Esophagus muscularis mucosa (tissue), 4 donors: ENCODE results near the gene TIGD1. TPM values are rescaled to one million over a fixed set of nuclear protein-coding genes. Genes with fewer than 3 reads are reported as not detected.

Experiments
- DNase-seq: peaks from one replicate; pipeline ENCODE4 v3.0.0-alpha.2; 2017; ENCODE audit errors: extremely low spot score
- H3K27ac ChIP-seq, 4 donors: fragments of 200-600 bp; sonication (generic); replicated peaks in 1 of 4; 1 replicate in 3 of 4; 2 replicates in 1 of 4; pipeline ENCODE4 v1.5.1; 2016 to 2019; ENCODE audit warnings: mild to moderate bottlenecking in 1 of 4
- H3K27me3 ChIP-seq, 4 donors: fragments of 200-600 bp; sonication (generic); one replicate each; pipeline versions ENCODE4 v1.5.1 to v1.6.0; 2016 to 2019
- H3K36me3 ChIP-seq, 4 donors: fragments of 200-600 bp; sonication (generic); one replicate each; pipeline ENCODE4 v1.5.1; 2016 to 2019
- H3K4me1 ChIP-seq, 4 donors: fragments of 200-600 bp; sonication (generic); one replicate each; pipeline ENCODE4 v1.5.1; 2016 to 2019
- H3K4me3 ChIP-seq, 4 donors: fragments of 200-600 bp; sonication (generic); 1 replicate in 2 of 4; 2 replicates in 2 of 4; pipeline ENCODE4 v1.5.1; 2016 to 2019; ENCODE audit warnings: mild to moderate bottlenecking in 4 of 4, moderate library complexity in 1 of 4
- H3K9me3 ChIP-seq, 4 donors: fragments of 200-600 bp; sonication (generic); 1 replicate in 3 of 4; 2 replicates in 1 of 4; pipeline ENCODE4 v1.5.1; 2016 to 2019
- EP300 ChIP-seq: sonication (generic); formaldehyde crosslinking; IDR thresholded peaks from one replicate; pipeline ENCODE4 v1.6.1; 2017; ENCODE audit warnings: antibody characterized with exemption
- POLR2A ChIP-seq: fragments of 450-650 bp; IDR thresholded peaks from one replicate; pipeline ENCODE4 v1.6.1; 2017; ENCODE audit warnings: antibody characterized with exemption, moderate library complexity, mild to moderate bottlenecking, low read depth
- POLR2AphosphoS5 ChIP-seq, 2 donors: sonication (generic); formaldehyde crosslinking; IDR thresholded peaks; one replicate each; pipeline ENCODE4 v1.6.1; 2017; ENCODE audit warnings: antibody characterized with exemption in 2 of 2
- WGBS: methylation state at CpG from one replicate; pipeline ENCODE4 v1.1.5; 2018; 5-methylcytosine and 5-hydroxymethylcytosine counted together
- intact Hi-C: fragments of 100-400 bp; cut with DNase I; formaldehyde crosslinking; loops from one replicate; pipeline ENCODE4 v1.15.1; 2023
- total RNA-seq, 4 donors: library from RNA; depleted of rRNA; stranded (reverse); fragments of >200 nt; gene quantifications; one replicate each; pipeline versions ENCODE4 v1.1.0 to v1.2.1, GENCODE V29; 2016
- TF ChIP-seq, protein P1 (sequence below), 3 experiments: fragments of 200-600 bp in 2 of 3; fragments of 450-650 bp in 1 of 3; sonication (generic) in 2 of 3; IDR thresholded peaks; one replicate each; pipeline ENCODE4 v1.5.1; 2017 to 2019; ENCODE audit warnings: antibody characterized with exemption in 3 of 3, mild to moderate bottlenecking in 2 of 3, moderate library complexity in 1 of 3

Gene TIGD1
- total RNA-seq, 4 donors from 2014 or later, result 1.2 to 1.7 (median 1.6) TPM

DNA sequence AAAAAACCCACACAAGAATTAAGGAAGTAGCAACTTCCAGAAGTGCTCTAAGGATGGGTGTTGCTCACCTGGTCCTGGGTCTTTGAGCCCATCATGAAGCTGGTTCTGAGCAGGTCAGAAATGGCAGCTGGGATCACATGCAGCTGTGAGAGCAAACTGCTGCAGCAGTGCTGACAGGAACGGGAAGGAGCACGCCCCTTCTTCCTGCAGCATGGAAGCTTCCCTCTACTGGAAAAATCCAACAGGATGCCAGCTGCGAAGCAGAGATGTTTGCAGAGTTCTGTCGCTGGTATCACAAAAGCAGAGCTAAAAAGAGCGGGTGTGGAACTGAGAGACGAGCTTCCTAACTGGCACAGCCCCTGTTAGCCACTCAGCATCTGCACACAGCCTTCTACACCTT is 33.9 kb upstream of the TIGD1 start:
- no peaks in the 10 kb centered on the region for H3K27me3 ChIP-seq
- 91% methylated on average over 6 of the region's 6 CpGs for WGBS
- H3K4me1 ChIP-seq, result peaks cover 6 to 13% (median 11%) of the 10 kb centered on the region in 4 donors
- DNase-seq, result no peak
- peaks cover 9 to 52% (median 34%) of the 10 kb centered on the region in 4 donors for H3K36me3 ChIP-seq
- no peak overlapping the region for H3K4me3 ChIP-seq
- intact Hi-C loops, result no loop called here
- no peaks in the 10 kb centered on the region for H3K9me3 ChIP-seq
- H3K27ac ChIP-seq, result no peak overlapping the region
- TF ChIP-seq EP300 (no peak), POLR2AphosphoS5 (IDR thresholded peaks at IDR 0.05) (peak in 1 of 2 donors; percentile 14)

DNA sequence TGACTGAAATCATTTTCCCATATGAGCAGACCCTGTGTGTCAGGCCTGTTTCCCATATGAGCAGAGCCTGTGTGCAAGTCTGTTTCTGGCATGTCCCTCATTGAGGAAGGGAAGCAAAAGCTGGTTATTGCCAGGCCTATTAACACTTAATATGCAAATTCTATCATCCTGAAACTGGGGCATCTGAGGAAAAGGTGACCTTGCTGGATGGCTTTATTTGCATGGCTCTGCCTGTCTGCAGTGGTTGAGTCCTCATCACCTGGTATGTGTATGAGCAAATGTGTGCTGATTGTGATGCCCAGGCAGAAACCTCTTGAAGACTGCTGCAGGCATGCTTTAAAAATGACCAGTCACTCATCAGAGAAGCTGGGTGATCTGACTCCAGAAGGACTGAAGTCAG is 31.4 kb upstream of the TIGD1 start:
- no peak overlapping the region for H3K4me3 ChIP-seq
- H3K36me3 ChIP-seq, result peaks cover 9 to 65% (median 38%) of the 10 kb centered on the region in 4 donors
- intact Hi-C loops, result no loop called here
- H3K27me3 ChIP-seq, result no peaks in the 10 kb centered on the region
- H3K27ac ChIP-seq, result no peak overlapping the region
- DNase-seq, result no peak
- H3K9me3 ChIP-seq, result no peaks in the 10 kb centered on the region
- TF ChIP-seq EP300 (no peak), POLR2A (no peak), POLR2AphosphoS5 (IDR thresholded peaks at IDR 0.05) (no peak)
- TF ChIP-seq, protein P1, sequence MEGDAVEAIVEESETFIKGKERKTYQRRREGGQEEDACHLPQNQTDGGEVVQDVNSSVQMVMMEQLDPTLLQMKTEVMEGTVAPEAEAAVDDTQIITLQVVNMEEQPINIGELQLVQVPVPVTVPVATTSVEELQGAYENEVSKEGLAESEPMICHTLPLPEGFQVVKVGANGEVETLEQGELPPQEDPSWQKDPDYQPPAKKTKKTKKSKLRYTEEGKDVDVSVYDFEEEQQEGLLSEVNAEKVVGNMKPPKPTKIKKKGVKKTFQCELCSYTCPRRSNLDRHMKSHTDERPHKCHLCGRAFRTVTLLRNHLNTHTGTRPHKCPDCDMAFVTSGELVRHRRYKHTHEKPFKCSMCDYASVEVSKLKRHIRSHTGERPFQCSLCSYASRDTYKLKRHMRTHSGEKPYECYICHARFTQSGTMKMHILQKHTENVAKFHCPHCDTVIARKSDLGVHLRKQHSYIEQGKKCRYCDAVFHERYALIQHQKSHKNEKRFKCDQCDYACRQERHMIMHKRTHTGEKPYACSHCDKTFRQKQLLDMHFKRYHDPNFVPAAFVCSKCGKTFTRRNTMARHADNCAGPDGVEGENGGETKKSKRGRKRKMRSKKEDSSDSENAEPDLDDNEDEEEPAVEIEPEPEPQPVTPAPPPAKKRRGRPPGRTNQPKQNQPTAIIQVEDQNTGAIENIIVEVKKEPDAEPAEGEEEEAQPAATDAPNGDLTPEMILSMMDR (IDR thresholded peaks at IDR 0.05), result no peak
- H3K4me1 ChIP-seq, result no peaks in the 10 kb centered on the region

DNA sequence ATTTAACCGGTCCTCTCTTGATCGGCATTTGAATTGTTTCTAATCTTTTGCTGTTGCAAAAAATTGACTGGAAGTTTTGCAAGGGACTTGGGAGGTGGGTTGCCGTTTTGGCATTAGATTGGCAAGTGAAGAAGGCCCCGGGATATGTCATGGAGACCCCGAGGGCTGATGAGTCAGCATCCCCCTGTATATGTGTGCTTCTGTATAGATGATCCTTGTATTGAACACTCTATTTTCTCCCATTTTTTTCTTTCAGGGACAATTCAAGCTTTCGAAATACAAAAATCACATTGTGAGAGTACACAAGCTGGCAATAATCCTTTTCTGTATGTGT is 30.3 kb upstream of the TIGD1 start:
- H3K4me3 ChIP-seq, result no peak overlapping the region
- 98% methylated on average over 6 of the region's 6 CpGs for WGBS

DNA sequence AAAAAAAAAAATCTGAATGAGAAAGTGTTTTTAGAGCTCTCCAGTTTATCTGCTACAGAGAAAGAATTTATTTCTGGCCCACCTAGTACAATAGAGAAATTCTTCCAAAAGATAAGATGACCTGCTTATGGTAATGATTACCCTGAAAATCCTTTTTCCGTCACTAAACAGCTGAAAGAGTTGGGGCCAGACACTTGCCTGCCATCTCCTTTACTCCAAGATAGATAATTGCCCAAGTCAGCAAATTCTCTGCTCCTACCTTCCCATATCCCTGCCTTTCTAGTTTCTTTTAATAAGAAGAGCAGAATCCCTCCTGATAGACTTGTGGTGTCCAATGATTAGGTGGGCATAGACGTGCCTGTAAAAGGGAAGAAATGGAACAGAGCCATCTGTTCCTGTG is 28.3 kb upstream of the TIGD1 start:
- intact Hi-C loops, result no loop called here
- no peak for DNase-seq
- Histone ChIP-seq H3K36me3 (peaks cover 8 to 76% (median 53%) of the 10 kb centered on the region in 4 donors), H3K9me3 (no peaks in the 10 kb centered on the region), H3K4me3 (no peak overlapping the region), H3K27me3 (no peaks in the 10 kb centered on the region), H3K4me1 (no peaks in the 10 kb centered on the region), H3K27ac (no peak overlapping the region)
- whole genome bisulfite sequencing, result 93% methylated on average over 2 of the region's 2 CpGs
- TF ChIP-seq, protein P1 (IDR thresholded peaks at IDR 0.05), result no peak
- TF ChIP-seq EP300, result no peak
- TF ChIP-seq POLR2AphosphoS5 (IDR thresholded peaks at IDR 0.05), result no peak
- TF ChIP-seq POLR2A, result no peak

More for the DNA sequence above, 30.3 kb upstream of the TIGD1 start:
- intact Hi-C loops, result no loop called here
- Histone ChIP-seq H3K36me3 (peaks cover 9 to 67% (median 40%) of the 10 kb centered on the region in 4 donors), H3K4me1 (no peaks in the 10 kb centered on the region), H3K9me3 (no peaks in the 10 kb centered on the region), H3K27me3 (no peaks in the 10 kb centered on the region), H3K27ac (no peak overlapping the region)
- TF ChIP-seq, protein P1 (IDR thresholded peaks at IDR 0.05), result no peak
- TF ChIP-seq POLR2AphosphoS5 (IDR thresholded peaks at IDR 0.05), result no peak
- TF ChIP-seq EP300, result no peak
- TF ChIP-seq POLR2A, result no peak
- no peak for DNase-seq

DNA sequence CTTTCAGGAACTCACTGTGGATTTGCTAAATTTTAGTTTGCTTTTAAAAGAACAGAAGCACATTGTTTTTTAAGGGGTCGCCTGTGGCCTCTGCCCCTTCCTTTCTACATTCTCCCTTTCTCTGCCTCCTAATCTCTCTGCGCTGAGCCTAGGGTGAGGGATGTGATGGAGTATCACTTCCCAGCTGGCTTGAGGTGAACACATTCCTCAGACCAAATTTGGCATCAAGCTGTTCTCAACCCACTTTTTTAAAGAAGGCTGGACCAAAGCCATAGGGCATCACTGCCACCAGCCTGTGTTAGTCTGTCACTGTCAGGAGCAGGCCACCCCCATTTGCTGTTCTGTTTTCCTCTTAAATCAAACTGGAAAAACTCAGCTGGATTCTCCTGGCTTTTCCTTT is 27.5 kb upstream of the TIGD1 start:
- no peak overlapping the region for H3K27ac ChIP-seq
- 76% methylated on average over 2 of the region's 2 CpGs for WGBS
- intact Hi-C loops, result no loop called here
- DNase-seq, result no peak
- no peaks in the 10 kb centered on the region for H3K27me3 ChIP-seq
- no peak for TF ChIP-seq POLR2A
- no peak for TF ChIP-seq POLR2AphosphoS5 (IDR thresholded peaks at IDR 0.05)
- no peak for TF ChIP-seq EP300
- TF ChIP-seq, protein P1 (IDR thresholded peaks at IDR 0.05), result no peak
- H3K4me1 ChIP-seq, result no peaks in the 10 kb centered on the region
- H3K9me3 ChIP-seq, result no peaks in the 10 kb centered on the region
- no peak overlapping the region for H3K4me3 ChIP-seq
- peaks cover 5 to 76% (median 56%) of the 10 kb centered on the region in 4 donors for H3K36me3 ChIP-seq
